HepG2 (cell line): ENCODE data around the gene LYZL1. TPM values are rescaled to one million over a fixed set of nuclear protein-coding genes. Genes with fewer than 3 reads are reported as not detected.

Source experiments
- ATAC-seq: fragments of 200-7000 bp; cut with Tn5 transposase; 3 replicates; pipeline ENCODE4 v1.9.1; 2020; ENCODE audit warnings: mild to moderate bottlenecking, moderate library complexity
- BruUV-seq: library from RNA; stranded (reverse); fragments of 400-500 nt; replicated peaks from 2 replicates; lab custom pipeline; 2021; lab: Mats Ljungman, UMichigan
- CTCF ChIA-PET: fragments of 300-600 bp; formaldehyde crosslinking; extraction: SDS; loops from one replicate; lab custom pipeline; 2021; ENCODE audit warnings: low total read pairs, inconsistent platforms, low intra/inter-chr PET ratio; lab: Yijun Ruan, JAX
- POLR2A ChIA-PET: fragments of 350-600 bp; sonication (Branson Sonifier 250); formaldehyde crosslinking; loops from one replicate; lab custom pipeline; 2020; ENCODE audit warnings: antibody characterized with exemption, inconsistent platforms; lab: Yijun Ruan, JAX
- DNase-seq: peaks from one replicate; pipeline ENCODE4 v3.0.0-alpha.2; 2015; ENCODE audit warnings: low spot score
- FAIRE-seq: peaks from 3 replicates; lab custom pipeline; 2011; peaks lifted over from hg19 to GRCh38; lab: Jason Lieb, UNC
- H2AFZ ChIP-seq: one replicate; pipeline ENCODE4 v1.6.1; 2011; ENCODE audit warnings: low read length, inconsistent platforms
- H3K27ac ChIP-seq: fragments of 300-600 bp; 3 replicates; pipeline ENCODE4 v1.8.0; 2011; ENCODE audit warnings: mixed run types, mild to moderate bottlenecking, mixed read lengths, low read length, inconsistent platforms; ENCODE audit not compliant: insufficient read depth; ENCODE audit errors: extremely low read length
- H3K27me3 ChIP-seq, 2 experiments: fragments of 200-600 bp in 1 of 2; 2 replicates in 1 of 2; 3 replicates in 1 of 2; pipeline versions ENCODE4 v1.6.0 to v1.8.0; 2011; ENCODE audit warnings: low read length in 2 of 2, mild to moderate bottlenecking in 2 of 2, moderate library complexity in 2 of 2, inconsistent platforms in 1 of 2; ENCODE audit not compliant: insufficient read depth in 2 of 2, control insufficient read depth in 1 of 2
- H3K36me3 ChIP-seq, 2 experiments: fragments of 200-600 bp in 1 of 2; replicated peaks in 1 of 2; 2 replicates in 1 of 2; 3 replicates in 1 of 2; pipeline versions ENCODE4 v1.5.1 to v1.8.0; 2011; ENCODE audit warnings: low read length in 2 of 2, inconsistent platforms in 1 of 2; ENCODE audit not compliant: insufficient read depth in 2 of 2, control insufficient read depth in 1 of 2
- H3K4me1 ChIP-seq: 2 replicates; pipeline ENCODE4 v1.5.1; 2012; ENCODE audit warnings: low read length, inconsistent platforms; ENCODE audit not compliant: insufficient read depth
- H3K4me2 ChIP-seq: 2 replicates; pipeline ENCODE4 v1.6.0; 2011; ENCODE audit warnings: low read depth, low read length, inconsistent platforms
- H3K4me3 ChIP-seq, 3 experiments: fragments of 200-600 bp in 1 of 3; sonication (generic), shearing (Covaris generic) in 1 of 3; replicated peaks in 1 of 3; 2 replicates each; pipeline ENCODE4 v1.5.1; 2011 to 2016; ENCODE audit warnings: low read length in 3 of 3, inconsistent platforms in 2 of 3, low read depth in 2 of 3, mild to moderate bottlenecking in 2 of 3, control low read depth in 1 of 3, mixed read lengths in 1 of 3; ENCODE audit not compliant: insufficient read depth in 1 of 3
- H3K79me2 ChIP-seq: one replicate; pipeline ENCODE4 v1.6.1; 2011; ENCODE audit warnings: low read length, inconsistent platforms; ENCODE audit not compliant: insufficient read depth
- H3K9ac ChIP-seq: 2 replicates; pipeline ENCODE4 v1.6.0; 2011; ENCODE audit warnings: mild to moderate bottlenecking, low read depth, low read length, inconsistent platforms; ENCODE audit not compliant: insufficient read depth
- H3K9me3 ChIP-seq: 2 replicates; pipeline ENCODE4 v1.5.1; 2012; ENCODE audit warnings: mild to moderate bottlenecking, low read length
- H4K20me1 ChIP-seq: 2 replicates; pipeline ENCODE4 v1.6.0; 2011; ENCODE audit warnings: inconsistent platforms, mild to moderate bottlenecking, low read length, moderate library complexity; ENCODE audit not compliant: insufficient read depth
- HNF4G ChIP-seq, 2 experiments: sonication (generic) in 1 of 2; formaldehyde crosslinking in 1 of 2; IDR thresholded peaks; 2 replicates each; pipeline versions ENCODE4 v1.4.0 to v1.6.1; 2011 to 2020; ENCODE audit warnings: borderline replicate concordance in 2 of 2, low read depth in 2 of 2, mild to moderate bottlenecking in 2 of 2, low read length in 1 of 2, missing genetic modification reagents in 1 of 2, moderate library complexity in 1 of 2
- JARID2 ChIP-seq: sonication (generic); formaldehyde crosslinking; IDR thresholded peaks from 2 replicates; pipeline ENCODE4 v1.8.1; 2023; ENCODE audit warnings: missing genetic modification reagents, inconsistent platforms; ENCODE audit not compliant: insufficient replicate concordance
- RFXAP ChIP-seq: sonication (generic); formaldehyde crosslinking; IDR thresholded peaks from 2 replicates; pipeline ENCODE4 v1.4.0; 2020; ENCODE audit warnings: missing genetic modification reagents, borderline replicate concordance
- SETDB1 ChIP-seq: sonication (generic); formaldehyde crosslinking; IDR thresholded peaks from 2 replicates; pipeline ENCODE4 v1.5.1; 2020; ENCODE audit warnings: missing genetic modification reagents, mild to moderate bottlenecking, borderline replicate concordance
- ZNF530 ChIP-seq: sonication (generic); formaldehyde crosslinking; IDR thresholded peaks from 2 replicates; pipeline ENCODE4 v1.5.0; 2020; ENCODE audit warnings: low read depth, mild to moderate bottlenecking, missing genetic modification reagents
- ZNF563 ChIP-seq: sonication (generic); formaldehyde crosslinking; IDR thresholded peaks from 2 replicates; pipeline ENCODE4 v1.8.0; 2022; ENCODE audit warnings: mild to moderate bottlenecking, moderate library complexity, missing genetic modification reagents
- WGBS: methylation state at CpG from one replicate; pipeline ENCODE4 v1.1.6; 2017; ENCODE audit warnings: low lambda C conversion rate; 5-methylcytosine and 5-hydroxymethylcytosine counted together
- in situ Hi-C: cut with HindIII; loops from 2 replicates; pipeline ENCODE4 v1.10.0; 2017; ENCODE audit warnings: low pct_unique_long_range_greater_than_20kb; ENCODE audit not compliant: extremely low pct_ligation_motif_present
- intact Hi-C: fragments of 100-400 bp; cut with micrococcal nuclease; formaldehyde crosslinking; loops from one replicate; pipeline ENCODE4 v1.10.0; 2022; ENCODE audit not compliant: unreplicated experiment
- polyA plus RNA-seq, 8 experiments: library from polyadenylated mRNA; depleted of rRNA in 3 of 8; stranded (reverse) in 7 of 8; unstranded in 1 of 8; fragments of >200 nt; fragmentation: Illumina TruSeq in 4 of 8; extraction: Trizol in 4 of 8; gene quantifications; 2 replicates each; pipeline versions ENCODE4 v1.2.1 to v1.2.3, GENCODE V29; 2011 to 2016; ENCODE audit warnings: low read depth in 4 of 8, missing spikeins in 1 of 8, mixed read lengths in 1 of 8; ENCODE audit not compliant: insufficient read depth in 1 of 8
- total RNA-seq, 5 experiments: library from RNA; depleted of rRNA; stranded (reverse); fragments of >200 nt; fragmentation: Illumina TruSeq; extraction: Trizol; gene quantifications; 2 replicates each; pipeline ENCODE4 v1.2.3, GENCODE V29; 2016; ENCODE audit warnings: low read depth in 1 of 5
- TF ChIP-seq, protein P1 (sequence below): sonication (generic); formaldehyde crosslinking; IDR thresholded peaks from 2 replicates; pipeline ENCODE4 v1.8.0; 2022; ENCODE audit warnings: mild to moderate bottlenecking, missing genetic modification reagents

Gene LYZL1
- total and polyA plus RNA-seq, 2 of the 13 experiments (the other 11 are each of a cell fraction or from before 2014, with no cell fraction given): not detected

DNA sequence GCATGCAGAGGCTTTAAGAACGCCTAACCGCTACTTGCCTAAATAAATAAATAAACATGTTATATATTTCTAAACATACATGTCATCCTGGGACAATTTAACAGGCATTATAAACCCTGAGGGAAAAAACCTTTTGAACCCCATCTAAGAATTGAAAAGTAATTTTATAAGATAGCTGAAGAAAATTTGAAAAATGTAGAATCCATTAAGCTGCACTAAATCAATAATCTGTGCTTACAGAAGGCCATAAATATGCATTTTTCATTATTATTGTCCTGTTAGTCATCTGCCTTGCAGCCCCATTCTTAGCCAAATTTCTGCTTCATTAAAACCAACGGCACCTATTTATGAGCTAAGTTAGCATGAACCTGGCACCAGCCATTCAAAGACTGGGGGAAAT is 24.2 kb downstream of the LYZL1 start:
- Histone ChIP-seq H4K20me1 (no peaks in the 10 kb centered on the region), H2AFZ (no peak overlapping the region), H3K4me1 (peaks cover 36% of the 10 kb centered on the region), H3K79me2 (no peaks in the 10 kb centered on the region), H3K27ac (no peak overlapping the region), H3K4me2 (no peak overlapping the region), H3K27me3 (no peaks in the 10 kb centered on the region), H3K9me3 (no peaks in the 10 kb centered on the region), H3K4me3 (no peak overlapping the region), H3K36me3 (no peaks in the 10 kb centered on the region), H3K9ac (no peak overlapping the region)
- ChIA-PET POLR2A (no interaction called here), CTCF (no interaction called here)
- TF ChIP-seq JARID2 (no peak), HNF4G (IDR thresholded peaks at IDR 0.05; ENCODE audit: borderline replicate concordance, low read depth, low read length) (no peak), HNF4G (CRISPR knock-in tag; IDR thresholded peaks at IDR 0.05; ENCODE audit: borderline replicate concordance, low read depth) (no peak), SETDB1 (CRISPR knock-in tag) (no peak), ZNF530 (CRISPR knock-in tag) (no peak), ZNF563 (CRISPR knock-in tag) (no peak), RFXAP (CRISPR knock-in tag) (no peak)
- TF ChIP-seq, protein P1, sequence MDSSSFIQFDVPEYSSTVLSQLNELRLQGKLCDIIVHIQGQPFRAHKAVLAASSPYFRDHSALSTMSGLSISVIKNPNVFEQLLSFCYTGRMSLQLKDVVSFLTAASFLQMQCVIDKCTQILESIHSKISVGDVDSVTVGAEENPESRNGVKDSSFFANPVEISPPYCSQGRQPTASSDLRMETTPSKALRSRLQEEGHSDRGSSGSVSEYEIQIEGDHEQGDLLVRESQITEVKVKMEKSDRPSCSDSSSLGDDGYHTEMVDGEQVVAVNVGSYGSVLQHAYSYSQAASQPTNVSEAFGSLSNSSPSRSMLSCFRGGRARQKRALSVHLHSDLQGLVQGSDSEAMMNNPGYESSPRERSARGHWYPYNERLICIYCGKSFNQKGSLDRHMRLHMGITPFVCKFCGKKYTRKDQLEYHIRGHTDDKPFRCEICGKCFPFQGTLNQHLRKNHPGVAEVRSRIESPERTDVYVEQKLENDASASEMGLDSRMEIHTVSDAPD (CRISPR knock-in tag): no peak
- no peak for ATAC-seq
- no TSS peak for BruUV-seq
- intact Hi-C loops (no loop called here), in situ Hi-C loops (loop anchor here (10.0 kb wide), 1 partner anchor 1292 kb away; no protein-coding TSS in a partner anchor)
- WGBS: 97% methylated on average over 3 of the region's 3 CpGs
- DNase-seq: no peak
- no peak for FAIRE-seq
